Esophagus squamous epithelium (tissue), 5 donors: ENCODE results near the gene WSCD2. TPM values are rescaled to one million over a fixed set of nuclear protein-coding genes. Genes with fewer than 3 reads are reported as not detected.

Experiments used
- DNase-seq: peaks from one replicate; lab custom pipeline; 2025; lab: John Stamatoyannopoulos, UW
- H3K27ac ChIP-seq, 4 donors: fragments of 200-600 bp; sonication (generic); one replicate each; pipeline ENCODE4 v1.5.1; 2016 to 2019; ENCODE audit warnings: mild to moderate bottlenecking in 1 of 4
- H3K27me3 ChIP-seq, 4 donors: fragments of 200-600 bp; sonication (generic); 1 replicate in 3 of 4; 2 replicates in 1 of 4; pipeline versions ENCODE4 v1.5.1 to v1.6.0; 2017 to 2021; ENCODE audit warnings: antibody characterized with exemption in 1 of 4
- H3K36me3 ChIP-seq, 3 donors: fragments of 200-600 bp; sonication (generic); one replicate each; pipeline ENCODE4 v1.5.1; 2016 to 2019
- H3K4me1 ChIP-seq, 3 donors: fragments of 200-600 bp; sonication (generic); one replicate each; pipeline ENCODE4 v1.5.1; 2017 to 2019
- H3K4me3 ChIP-seq, 4 donors: fragments of 200-600 bp; sonication (generic); 1 replicate in 3 of 4; 2 replicates in 1 of 4; pipeline ENCODE4 v1.5.1; 2016 to 2019; ENCODE audit warnings: mild to moderate bottlenecking in 2 of 4, moderate library complexity in 1 of 4
- H3K9me3 ChIP-seq, 3 donors: fragments of 200-600 bp; sonication (generic); one replicate each; pipeline ENCODE4 v1.5.1; 2016 to 2019
- POLR2A ChIP-seq, 4 donors: fragments of 450-650 bp; IDR thresholded peaks; one replicate each; pipeline ENCODE4 v1.6.1; 2017; ENCODE audit warnings: antibody characterized with exemption in 4 of 4, mild to moderate bottlenecking in 4 of 4, moderate library complexity in 3 of 4
- WGBS, 2 donors: methylation state at CpG; one replicate each; pipeline ENCODE4 v1.1.5; 2018; 5-methylcytosine and 5-hydroxymethylcytosine counted together
- intact Hi-C: fragments of 100-400 bp; cut with DNase I; formaldehyde crosslinking; loops from one replicate; pipeline ENCODE4 v1.15.0; 2022
- total RNA-seq, 4 donors: library from RNA; depleted of rRNA; stranded (reverse); fragments of >200 nt; gene quantifications; one replicate each; pipeline ENCODE4 v1.1.0, GENCODE V29; 2016
- TF ChIP-seq, protein P1 (sequence below), 6 experiments: fragments of 450-650 bp in 4 of 6; fragments of 200-600 bp in 2 of 6; sonication (generic) in 2 of 6; IDR thresholded peaks; one replicate each; pipeline ENCODE4 v1.5.1; 2016 to 2019; ENCODE audit warnings: antibody characterized with exemption in 6 of 6, mild to moderate bottlenecking in 4 of 6, moderate library complexity in 4 of 6
- donor health status: DM: yes; HTN: yes; CAD: no.

WSCD2 gene
- total RNA-seq, 4 donors from 2014 or later, result 0.62 to 3.6 (median 3.3) TPM; not detected in 1

DNA sequence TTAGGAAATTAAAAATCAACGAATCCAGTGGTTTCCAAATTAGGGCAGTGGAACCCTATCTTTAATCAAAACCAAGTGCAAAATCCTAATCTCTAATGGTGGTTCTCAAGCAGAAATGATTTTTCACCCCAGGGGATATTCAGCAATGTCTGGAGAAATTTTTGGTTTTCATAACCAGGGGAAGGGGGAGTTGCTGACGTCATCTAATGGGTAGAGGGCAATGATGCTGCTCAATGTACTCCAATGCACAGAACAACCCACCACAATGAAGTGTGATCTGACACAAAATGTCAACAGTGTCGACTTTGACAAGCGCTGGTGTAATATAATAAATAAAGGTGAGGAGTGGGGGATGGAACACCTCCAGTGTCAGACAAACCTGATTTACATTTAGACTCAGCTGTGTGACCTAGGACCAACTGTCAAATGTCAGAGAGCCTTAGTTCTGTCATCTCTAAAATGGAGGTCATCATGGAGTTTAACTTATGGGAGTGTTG lies 128.6 kb downstream of the WSCD2 start:
- Histone ChIP-seq H3K36me3 (no peaks in the 10 kb centered on the region), H3K27ac (no peak overlapping the region), H3K4me1 (no peaks in the 10 kb centered on the region), H3K9me3 (peaks cover 0 to 22% (median 10%) of the 10 kb centered on the region in 3 donors), H3K4me3 (no peak overlapping the region), H3K27me3 (peaks cover 0 to 53% (median 0%) of the 10 kb centered on the region in 4 donors)
- no peak for DNase-seq
- 58 to 69% methylated on average over 4 of the region's 4 CpGs for WGBS, 2 donors
- intact Hi-C loops, result no loop called here
- TF ChIP-seq POLR2A (IDR thresholded peaks at IDR 0.05), result no peak
- TF ChIP-seq, protein P1, sequence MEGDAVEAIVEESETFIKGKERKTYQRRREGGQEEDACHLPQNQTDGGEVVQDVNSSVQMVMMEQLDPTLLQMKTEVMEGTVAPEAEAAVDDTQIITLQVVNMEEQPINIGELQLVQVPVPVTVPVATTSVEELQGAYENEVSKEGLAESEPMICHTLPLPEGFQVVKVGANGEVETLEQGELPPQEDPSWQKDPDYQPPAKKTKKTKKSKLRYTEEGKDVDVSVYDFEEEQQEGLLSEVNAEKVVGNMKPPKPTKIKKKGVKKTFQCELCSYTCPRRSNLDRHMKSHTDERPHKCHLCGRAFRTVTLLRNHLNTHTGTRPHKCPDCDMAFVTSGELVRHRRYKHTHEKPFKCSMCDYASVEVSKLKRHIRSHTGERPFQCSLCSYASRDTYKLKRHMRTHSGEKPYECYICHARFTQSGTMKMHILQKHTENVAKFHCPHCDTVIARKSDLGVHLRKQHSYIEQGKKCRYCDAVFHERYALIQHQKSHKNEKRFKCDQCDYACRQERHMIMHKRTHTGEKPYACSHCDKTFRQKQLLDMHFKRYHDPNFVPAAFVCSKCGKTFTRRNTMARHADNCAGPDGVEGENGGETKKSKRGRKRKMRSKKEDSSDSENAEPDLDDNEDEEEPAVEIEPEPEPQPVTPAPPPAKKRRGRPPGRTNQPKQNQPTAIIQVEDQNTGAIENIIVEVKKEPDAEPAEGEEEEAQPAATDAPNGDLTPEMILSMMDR (IDR thresholded peaks at IDR 0.05), result no peak

DNA sequence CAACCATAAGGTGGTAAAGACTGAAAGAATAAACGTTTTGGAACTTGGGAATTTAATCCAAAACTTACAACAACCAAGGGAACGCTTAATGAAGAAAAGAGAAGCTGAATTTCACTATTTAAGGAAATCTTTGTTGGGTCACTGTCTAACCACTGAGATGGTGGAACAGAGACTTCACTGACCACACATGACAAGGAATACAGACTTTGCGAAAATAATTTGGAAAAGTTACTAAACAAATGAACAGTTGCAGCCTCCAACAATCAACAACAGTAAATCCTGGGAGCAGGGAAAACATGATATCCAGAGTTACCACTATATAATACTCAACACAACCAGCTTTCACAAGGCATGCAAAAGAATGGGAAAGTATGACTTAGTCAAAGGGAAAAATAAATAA lies 131.0 kb downstream of the WSCD2 start:
- no peaks in the 10 kb centered on the region for H3K36me3 ChIP-seq
- intact Hi-C loops, result no loop called here
- no peak for DNase-seq
- no peak overlapping the region for H3K27ac ChIP-seq
- 45 to 46% methylated on average over 3 of the region's 3 CpGs for WGBS, 2 donors
- peaks cover 0 to 22% (median 10%) of the 10 kb centered on the region in 3 donors for H3K9me3 ChIP-seq
- TF ChIP-seq POLR2A (IDR thresholded peaks at IDR 0.05), result no peak
- TF ChIP-seq, protein P1 (IDR thresholded peaks at IDR 0.05), result no peak
- no peak overlapping the region for H3K4me3 ChIP-seq
- H3K27me3 ChIP-seq, result peaks cover 0 to 44% (median 0%) of the 10 kb centered on the region in 4 donors
- H3K4me1 ChIP-seq, result no peaks in the 10 kb centered on the region

DNA sequence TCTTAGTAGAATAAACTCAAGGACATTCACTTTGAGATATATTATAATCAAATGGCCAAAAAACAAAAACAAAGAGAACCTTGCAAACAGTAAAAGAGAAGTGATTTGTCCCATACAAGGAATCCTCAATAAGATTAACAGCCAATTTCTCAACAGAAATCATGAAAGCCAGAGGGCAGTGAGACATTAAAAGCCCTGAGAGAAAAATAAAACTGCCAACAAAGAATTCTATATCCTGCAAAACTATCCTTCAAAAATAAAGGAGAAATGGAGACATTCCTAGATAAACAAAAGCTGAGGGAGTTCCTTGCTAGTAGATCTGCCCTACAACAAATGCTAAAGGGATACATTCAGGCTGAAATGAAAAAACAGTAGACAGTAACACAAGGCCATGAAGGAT lies 131.9 kb downstream of the WSCD2 start:
- Histone ChIP-seq H3K27ac (no peak overlapping the region), H3K4me1 (no peaks in the 10 kb centered on the region), H3K9me3 (peaks cover 0 to 22% (median 10%) of the 10 kb centered on the region in 3 donors), H3K27me3 (peaks cover 0 to 34% (median 0%) of the 10 kb centered on the region in 4 donors), H3K4me3 (no peak overlapping the region), H3K36me3 (no peaks in the 10 kb centered on the region)
- no peak for TF ChIP-seq POLR2A (IDR thresholded peaks at IDR 0.05)
- TF ChIP-seq, protein P1 (IDR thresholded peaks at IDR 0.05), result no peak
- no peak for DNase-seq
- intact Hi-C loops, result no loop called here

DNA sequence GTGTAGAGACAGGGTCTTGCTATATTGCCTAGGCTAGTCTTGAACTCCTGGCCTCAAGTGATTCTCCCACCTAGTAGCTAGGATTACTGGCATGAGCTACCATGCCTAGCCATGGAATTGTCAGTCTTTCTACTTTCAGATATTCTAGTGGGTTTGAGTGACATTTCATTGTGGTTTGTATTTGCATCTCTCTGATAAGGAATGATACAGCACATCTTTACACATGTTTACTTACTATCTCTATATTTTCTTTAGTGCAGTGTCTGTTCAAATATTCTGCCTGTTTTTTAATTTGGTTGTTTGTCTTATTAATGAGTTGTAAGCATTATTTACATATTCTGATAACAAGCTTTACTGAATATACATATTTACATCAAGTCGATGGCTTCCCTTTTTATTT lies 136.4 kb downstream of the WSCD2 start:
- DNase-seq, result no peak
- Histone ChIP-seq H3K9me3 (peaks cover 0 to 12% (median 0%) of the 10 kb centered on the region in 3 donors), H3K27me3 (peaks cover 0 to 30% (median 0%) of the 10 kb centered on the region in 4 donors), H3K4me3 (no peak overlapping the region), H3K4me1 (no peaks in the 10 kb centered on the region), H3K36me3 (no peaks in the 10 kb centered on the region), H3K27ac (no peak overlapping the region)
- TF ChIP-seq POLR2A (IDR thresholded peaks at IDR 0.05), result no peak
- TF ChIP-seq, protein P1 (IDR thresholded peaks at IDR 0.05), result no peak
- intact Hi-C loops, result no loop called here
- whole genome bisulfite sequencing, 2 donors, result 77 to 82% methylated on average over 1 of the region's 1 CpG

DNA sequence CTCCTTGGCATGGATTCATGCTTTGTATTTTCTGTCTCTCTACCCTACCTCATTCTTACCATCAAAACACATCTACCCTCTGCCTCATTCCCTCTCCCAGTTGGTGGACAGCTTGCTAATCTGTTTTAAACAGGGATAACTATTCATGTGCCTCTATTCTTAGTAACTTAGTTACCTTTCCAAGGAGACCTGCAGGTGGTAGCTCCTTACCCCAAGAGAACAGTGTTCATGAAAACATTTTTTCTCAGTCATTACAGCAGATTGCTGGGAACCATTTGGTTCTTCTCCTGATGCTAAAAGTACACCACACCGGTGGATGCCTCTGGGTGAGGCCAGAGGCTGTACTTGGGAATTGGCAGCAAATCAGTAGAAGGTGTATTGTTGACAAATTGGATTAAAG lies 137.0 kb downstream of the WSCD2 start:
- Histone ChIP-seq H3K36me3 (no peaks in the 10 kb centered on the region), H3K27ac (no peak overlapping the region), H3K4me1 (no peaks in the 10 kb centered on the region), H3K9me3 (peaks cover 0 to 5% (median 0%) of the 10 kb centered on the region in 3 donors), H3K27me3 (peaks cover 0 to 30% (median 0%) of the 10 kb centered on the region in 4 donors), H3K4me3 (no peak overlapping the region)
- intact Hi-C loops, result no loop called here
- TF ChIP-seq, protein P1 (IDR thresholded peaks at IDR 0.05), result no peak
- no peak for TF ChIP-seq POLR2A (IDR thresholded peaks at IDR 0.05)
- WGBS, 2 donors, result 50 to 64% methylated on average over 1 of the region's 1 CpG
- no peak for DNase-seq
